Measurements from ENCODE around the gene SYTL1.
A peak's percentile ranks its signal among the peaks of the same experiment; 100 is the strongest.
"Not testable (repeated sequence)": the region's sequence is repeated elsewhere in the genome, so short reads cannot be mapped to it uniquely, and the experiment has no call there.

The SYTL1 gene

DNA sequence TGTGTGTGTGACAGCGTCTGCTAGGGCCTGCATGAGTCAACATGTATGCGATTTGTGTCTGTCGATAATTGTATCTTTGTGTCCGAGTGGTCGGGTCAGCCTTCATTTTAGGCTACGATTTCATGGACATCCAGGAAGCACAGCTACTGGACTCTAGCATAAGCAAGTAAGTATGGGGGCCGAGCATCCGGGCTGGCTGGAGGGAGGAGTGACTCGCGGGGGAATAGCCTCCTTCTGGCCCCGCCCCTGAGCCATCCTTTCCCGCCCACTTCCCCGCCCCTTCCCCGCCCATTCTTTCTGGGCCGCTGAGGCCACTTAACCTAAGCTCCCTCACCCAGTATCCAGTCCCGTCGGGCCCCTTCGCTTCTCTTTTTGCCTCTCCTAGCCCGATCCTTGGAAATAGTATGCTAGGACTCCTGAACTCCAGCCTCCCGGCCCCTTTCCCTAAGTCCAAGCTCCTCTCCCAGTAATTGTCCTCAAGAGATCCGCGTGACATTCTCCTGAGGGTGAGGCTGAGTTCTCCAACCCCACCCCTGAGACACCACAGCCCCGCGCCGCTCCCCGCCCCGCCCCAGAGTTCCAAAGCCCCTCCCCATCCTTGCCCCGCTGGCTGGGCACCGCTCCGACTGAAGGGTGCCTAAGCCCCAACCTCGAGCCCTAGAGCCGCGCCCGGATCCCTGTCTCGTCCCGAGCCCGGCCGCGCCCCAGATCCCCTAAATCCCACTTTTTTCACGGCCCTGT is 23.7 kb downstream of the SYTL1 start:
- peak; percentile 88 for DNase-seq

DNA sequence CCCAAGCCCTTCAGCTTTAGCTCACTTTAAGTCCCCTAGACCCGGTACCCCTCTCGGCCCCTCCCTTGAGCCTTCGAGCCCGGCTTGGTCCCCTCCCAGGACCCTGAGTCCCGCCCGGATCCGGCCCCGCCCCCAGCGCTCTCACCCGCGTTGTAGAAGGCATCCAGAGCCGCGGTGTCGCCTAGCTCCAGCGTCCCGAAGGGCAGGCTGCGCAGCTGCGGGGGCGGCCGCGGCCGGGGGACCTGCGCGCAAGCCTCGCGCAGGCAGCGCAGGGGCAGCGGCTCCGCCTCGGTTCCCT is 24.2 kb downstream of the SYTL1 start:
- DNase-seq: peak; percentile 80

DNA sequence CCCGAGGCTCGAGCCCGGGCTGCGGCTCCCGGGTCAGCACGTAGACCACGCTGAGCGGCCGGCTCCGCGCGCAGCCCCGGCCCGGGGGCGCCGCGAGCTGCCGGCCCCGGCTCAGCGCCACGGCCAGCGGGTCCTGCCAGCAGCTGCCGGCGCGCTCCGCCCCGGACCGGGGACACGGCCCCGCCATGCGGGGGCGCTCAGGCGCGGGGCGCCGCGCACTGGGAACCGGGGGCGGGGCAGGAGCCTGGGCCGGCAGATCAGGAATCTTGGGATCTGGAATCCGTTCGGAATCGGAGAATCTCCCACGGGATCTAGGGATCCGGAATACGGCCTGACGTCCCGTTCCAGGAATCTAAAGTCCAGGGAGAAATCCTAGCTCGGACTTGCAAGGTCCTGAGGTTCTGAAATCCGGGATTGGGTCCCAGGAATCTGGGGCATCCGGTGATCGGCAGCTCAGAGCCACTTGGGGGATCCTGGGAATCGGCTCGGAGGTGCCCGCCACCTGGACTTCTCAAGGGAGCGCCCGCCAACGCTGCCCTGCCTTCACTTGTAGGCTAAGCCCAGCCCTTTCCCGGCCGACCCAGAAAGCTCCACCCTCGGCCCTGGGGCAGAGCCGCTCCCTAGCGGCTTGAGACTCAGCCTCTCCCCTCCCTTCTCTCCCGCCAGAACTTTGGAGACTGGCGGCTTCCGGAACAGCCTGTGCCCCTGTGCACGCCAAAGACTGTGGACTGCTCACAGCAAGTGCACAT is 24.8 kb downstream of the SYTL1 start, which contains the start of gene MAP3K6:
Gene MAP3K6, minus strand, starts transcription at position 551 of the 749 bp plus-strand sequence. Its CDS starts 364 bp downstream, at position 187.
- peak; percentile 89 for DNase-seq

DNA sequence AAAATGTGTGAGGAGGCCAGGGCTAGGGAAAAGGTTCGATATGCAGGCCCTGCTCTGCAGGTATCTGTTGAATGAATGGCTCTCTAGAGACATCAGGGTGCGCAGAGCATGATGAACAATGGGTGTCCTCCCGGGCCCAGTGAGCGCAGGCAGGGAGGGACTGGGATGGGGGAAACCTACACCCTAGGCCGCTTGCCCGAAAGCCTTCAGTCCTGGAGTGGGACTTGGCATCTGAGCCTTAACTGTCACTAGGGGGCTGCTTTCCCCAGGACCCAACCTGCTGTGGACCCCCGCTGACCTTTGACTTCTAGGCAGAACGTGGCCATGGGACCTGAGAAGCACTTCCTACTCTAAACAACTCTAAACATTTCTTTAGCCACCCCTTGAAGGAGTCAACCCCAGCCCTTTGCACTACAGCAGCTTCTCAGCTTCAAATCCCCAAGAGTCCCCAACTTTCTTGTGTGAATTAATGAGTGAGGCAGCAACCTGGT is 25.4 kb downstream of the SYTL1 start:
- DNase-seq: no peak

DNA sequence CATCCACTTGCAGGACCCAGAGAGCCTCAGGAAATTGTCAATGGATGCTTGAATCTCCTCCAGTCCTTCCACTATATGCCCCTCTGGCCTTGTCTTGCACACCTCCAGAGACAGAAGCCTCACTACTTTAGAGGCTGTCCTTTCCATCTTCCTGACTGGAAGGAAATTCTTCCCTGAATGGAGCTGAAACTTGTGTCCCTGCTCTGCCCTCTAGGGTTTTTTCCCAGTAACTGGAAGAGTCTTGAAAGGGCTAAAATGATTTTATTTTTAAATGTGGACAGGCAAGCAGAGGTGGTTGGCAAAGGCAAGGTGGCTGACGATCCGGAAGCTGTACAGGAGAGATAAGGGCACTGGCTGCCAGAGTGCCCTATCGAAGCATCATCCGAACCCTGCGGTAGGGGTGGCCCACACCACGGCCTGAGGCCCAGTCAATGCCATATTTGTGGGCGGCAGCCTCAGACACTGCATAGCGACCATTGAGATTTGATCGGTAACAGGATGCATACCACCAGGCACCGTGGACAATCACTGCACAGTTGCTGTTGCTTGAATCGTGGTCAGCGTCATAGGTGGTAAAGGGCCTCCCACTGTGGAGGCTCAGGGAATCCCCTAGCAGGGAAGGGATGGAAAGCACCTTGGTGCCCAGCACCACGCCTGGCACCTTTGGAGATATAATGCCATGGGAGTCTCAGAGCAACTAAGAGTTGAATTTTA is 27.2 kb downstream of the SYTL1 start:
- DNase-seq: peak; percentile 95

DNA sequence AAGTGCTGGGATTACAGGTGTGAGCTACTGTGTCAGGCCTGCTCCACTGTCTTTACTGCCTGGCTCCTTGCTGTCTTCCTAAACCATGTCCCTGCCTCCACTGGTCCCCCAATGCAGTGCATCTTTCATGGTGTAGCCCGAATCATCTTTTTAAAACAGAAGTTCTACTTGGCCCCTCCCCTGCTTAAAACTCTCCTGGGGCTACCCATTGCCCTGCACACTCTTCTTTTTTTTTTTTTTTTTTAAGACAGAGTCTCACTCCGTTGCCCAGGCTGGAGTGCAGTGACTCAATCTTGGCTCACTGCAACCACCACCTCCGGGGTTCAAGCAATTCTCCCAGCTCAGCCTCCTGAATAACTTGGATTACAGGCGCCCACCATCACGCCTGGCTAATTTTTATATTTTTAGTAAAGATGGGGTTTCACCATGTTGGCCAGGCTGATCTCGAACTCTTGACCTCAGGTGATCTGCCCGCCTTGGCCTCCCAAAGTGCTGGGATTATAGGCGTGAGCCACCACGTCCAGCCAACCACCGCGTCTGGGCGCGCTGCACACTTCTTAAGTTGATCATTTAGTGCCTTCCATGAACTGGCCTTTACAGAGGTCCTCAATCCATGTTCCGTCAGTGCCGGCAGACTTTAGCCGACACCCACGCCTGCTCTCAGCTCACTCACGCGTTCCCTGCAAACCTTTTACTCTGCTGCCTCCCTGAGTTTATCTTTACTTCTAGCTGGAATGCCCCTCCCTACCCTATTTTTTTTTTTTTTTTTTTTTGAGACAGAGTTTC is 30.4 kb downstream of the SYTL1 start:
- DNase-seq: no peak

DNA sequence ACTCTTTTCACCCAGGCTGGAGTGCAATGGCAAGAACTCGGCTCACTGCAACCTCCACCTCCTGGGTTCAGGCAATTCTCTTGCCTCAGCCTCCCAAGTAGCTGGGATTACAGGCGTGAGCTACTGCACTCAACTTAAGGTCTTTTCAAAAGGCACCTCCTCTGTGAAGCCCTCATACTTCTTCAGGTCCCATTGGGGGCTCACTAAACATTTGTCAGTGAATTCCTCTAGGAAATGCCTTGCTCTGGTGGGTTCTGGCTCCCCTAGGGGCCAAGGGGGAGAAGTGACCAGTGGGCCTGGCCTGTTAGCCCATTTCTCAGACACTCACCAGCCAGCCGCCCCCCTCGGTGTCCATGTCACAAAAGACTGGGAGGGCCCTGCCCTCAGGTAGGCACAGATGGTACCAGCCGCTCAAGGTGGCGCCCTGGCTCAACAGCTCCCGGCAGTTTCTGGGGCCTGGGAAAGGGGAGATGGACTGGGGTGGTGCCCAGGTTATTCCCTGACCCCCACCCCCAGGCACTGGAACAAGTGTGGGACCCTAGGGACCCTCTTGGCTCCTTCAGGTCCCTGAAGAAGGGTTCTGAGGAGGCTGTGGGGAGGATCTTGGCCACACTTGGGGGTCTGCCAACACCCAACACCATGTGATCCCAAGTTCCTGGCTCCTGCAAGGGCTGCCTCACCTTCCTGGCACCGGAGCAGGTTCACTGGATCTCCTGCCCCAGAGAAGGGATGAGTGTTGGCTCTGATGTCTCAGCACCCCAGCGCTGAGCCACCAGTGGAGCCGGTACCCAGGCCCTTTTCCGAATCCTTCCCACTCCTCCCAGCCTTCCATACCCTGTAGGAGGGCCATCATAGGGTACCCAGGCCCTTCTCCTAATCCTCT is 31.2 kb downstream of the SYTL1 start:
- DNase-seq: peak; percentile 38

DNA sequence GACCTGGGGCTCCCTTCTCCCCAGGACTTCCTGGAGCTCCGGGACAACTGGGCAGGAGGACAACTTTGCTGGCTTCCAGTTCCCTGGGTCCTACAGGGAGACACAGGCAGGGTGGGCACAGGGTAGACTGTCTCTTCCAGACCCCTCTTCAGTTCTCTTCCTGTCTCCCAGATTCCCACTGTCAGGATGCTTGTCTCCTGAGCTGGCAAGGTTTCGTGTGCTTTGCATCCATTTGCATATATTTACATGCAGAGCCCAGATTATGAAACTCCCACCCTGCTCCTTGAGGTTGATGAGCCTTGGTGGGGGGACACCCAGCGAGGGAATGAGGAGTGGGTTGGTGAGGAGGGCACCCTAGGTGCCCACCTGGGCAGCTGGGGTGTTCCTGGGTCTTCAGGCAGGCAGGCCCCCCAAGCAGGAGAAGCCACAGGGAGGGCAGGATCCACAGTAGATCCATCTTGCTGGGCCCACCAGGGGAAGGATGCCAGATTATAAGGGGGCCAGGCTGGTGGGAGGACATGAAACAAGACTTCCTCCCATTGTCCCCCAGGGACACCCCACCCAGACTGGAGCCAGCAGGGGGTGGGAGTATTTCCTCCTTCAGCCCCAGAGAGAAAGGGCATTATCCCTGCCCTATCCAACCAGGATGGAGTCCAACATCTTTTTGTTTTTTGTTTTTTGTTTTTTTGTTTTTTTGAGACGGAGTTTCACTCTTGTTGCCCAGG is 32.7 kb downstream of the SYTL1 start, which contains the start of gene FCN3:
Gene FCN3, minus strand, starts transcription at position 463 of the 725 bp plus-strand sequence. Its CDS starts 6 bp downstream, at position 457.
- DNase-seq: no peak

DNA sequence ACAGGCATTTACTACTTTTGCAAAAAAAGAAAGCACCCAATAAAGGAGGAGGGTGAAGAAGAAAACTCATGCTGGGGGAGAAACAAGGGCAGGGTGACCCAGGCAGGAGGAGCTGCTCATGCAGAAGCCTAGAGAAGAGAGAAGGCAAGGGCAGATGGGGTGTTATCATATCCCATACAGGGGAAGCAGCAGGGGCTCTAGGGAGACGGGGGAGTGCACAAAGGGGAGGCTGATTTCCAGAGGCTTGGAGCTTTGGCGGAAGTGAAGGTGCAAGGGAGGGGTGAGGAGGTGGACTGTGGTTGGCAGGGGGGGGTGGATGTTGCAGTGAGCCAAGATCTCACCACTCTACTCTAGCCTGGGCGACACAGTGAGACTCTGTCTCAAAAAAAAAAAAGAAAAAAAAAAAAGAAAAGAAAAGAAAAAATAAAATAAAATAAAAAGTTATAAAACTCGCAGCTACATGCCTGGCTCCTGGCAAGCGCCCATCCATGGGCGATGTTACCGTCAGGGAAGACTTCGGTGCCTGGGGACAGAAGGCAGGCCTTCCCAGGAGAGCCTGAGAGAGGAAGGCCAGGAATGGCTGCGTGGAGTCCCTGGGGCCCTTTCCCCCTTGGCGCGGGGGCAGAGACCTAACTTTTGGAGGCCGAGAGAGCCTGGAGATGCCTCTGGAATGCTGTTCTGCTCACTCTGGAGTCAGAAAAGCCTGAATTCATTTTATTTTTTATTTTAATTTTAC is 36.1 kb downstream of the SYTL1 start:
- DNase-seq: no peak

DNA sequence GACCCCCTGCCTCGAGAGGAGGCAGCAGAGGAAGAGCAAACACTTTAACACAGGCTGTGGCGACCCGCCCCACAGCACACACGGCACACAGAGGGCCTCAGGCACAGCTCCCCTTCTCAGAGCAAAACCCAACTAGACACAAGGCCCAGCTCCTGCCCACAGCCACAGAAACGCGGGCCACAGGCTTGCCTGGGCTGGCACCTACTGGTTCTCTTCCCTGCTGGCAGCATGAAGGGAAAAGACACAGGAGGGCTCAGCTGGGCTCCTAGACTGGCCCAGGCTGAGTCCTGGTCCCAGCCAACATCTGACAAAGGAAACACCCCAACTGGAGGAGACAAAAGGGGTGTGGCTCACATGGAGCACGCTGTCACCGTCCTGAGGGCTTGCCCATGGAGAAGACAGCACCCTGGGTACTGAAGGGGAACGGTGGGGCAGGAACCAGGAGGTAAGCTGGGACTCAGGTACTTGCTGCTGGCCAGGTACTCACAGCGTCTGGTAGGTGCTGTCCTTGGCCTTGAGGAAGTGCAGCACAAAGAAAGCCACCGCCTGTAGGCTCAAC is 37.8 kb downstream of the SYTL1 start:
- no peak for DNase-seq

DNA sequence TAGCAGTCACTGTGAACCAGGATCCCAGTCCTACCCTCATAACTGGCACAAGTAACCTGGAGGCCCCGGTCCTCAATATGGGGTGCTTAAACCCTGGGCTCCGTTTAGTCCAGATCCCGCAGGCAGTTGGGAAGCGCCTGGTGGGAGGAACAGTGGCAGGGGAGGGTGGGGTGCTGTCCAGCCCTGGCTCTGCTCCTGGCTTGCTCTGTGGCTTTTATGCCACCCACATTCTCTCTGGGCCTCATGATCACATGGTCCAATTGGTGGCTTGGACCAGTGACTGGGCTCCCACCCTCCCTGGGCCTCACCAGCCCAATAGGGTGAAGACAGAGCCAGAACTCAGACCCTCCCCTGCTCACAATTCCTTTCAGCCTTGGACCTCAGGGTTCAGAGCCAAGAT is 38.4 kb downstream of the SYTL1 start:
- no peak for DNase-seq

DNA sequence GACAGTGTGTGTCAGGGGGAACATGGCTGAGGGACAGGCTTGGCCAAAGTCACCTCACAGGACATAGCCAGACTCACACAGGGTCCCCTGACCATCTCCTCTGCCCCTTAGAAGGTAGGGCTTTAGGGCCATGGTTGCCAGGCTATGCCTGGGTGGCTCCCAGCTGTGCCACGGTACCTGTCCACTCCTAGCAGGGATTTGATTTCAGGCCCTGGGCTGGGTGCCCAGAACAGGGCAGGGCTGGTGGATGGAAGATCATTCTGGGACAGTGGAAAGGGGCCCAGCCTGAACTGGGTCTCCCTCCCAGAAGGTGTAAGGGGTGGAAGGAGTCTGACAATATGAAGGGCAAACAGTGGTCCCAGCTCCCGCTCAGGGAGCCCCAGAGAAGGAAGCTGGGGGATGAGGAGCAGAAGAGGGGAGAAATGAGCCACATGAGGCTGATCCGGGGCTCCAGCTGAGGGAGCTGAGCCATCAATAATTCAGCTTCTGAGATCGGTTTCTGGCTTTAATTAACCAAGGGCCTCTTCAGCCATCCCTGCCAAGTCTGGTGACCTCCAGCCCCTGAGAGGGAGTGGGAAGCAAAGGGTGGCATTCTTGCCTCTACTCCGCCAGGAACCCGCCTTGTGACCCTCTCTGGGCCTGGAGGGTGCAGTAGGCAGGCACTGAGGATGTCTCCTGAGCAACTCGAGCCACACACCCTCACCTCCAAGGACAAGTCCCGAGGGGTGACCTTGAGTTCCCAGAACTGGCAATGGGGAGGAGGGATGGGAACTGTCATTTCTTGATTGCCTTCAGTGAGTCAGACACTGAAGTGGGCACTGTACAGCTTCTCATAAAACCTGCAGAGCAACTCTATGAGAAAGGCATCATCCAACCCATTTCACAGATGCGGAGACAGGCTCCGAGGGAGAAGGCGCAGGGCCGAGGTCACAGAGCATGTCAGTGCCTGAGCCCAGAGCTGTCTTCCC is 39.2 kb downstream of the SYTL1 start:
- DNase-seq: no peak

DNA sequence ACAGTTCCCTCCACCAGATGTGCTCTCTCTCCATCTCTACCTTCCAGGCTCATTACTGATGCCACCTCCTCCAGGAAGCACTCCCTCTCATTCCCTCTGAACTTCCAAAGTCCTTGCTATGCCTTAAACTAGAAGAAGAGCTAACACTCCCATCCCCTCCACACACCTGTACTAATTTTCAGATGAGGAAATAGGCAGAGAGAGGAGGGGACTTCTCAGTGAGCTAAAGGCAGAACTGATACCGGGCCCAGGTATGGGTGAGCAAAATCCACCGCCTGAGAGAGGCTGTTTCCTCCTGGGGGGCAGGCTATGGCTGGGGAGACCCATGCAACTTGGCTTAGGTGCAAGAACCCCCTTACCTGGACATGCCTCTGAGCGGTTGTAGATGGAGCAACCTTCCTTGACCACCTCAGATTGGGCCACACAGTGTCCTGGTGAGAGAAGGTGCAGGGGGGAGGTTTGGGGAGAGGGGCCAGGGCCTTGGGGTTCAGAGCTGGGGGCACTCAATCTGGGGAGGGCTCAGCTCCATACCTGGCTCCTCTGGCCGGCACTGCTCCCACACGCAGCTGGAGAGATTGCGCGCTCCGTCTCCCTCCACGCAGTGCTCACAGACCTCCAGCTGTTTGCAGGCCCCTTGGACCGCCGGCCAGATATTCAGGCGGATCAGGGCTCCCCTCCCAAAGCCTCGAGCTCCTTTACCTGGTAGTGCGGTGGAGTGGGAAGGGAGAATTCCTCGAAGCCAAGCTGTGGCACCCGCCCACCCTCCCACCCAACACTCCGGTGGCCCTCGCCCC is 40.3 kb downstream of the SYTL1 start:
- no peak for DNase-seq

DNA sequence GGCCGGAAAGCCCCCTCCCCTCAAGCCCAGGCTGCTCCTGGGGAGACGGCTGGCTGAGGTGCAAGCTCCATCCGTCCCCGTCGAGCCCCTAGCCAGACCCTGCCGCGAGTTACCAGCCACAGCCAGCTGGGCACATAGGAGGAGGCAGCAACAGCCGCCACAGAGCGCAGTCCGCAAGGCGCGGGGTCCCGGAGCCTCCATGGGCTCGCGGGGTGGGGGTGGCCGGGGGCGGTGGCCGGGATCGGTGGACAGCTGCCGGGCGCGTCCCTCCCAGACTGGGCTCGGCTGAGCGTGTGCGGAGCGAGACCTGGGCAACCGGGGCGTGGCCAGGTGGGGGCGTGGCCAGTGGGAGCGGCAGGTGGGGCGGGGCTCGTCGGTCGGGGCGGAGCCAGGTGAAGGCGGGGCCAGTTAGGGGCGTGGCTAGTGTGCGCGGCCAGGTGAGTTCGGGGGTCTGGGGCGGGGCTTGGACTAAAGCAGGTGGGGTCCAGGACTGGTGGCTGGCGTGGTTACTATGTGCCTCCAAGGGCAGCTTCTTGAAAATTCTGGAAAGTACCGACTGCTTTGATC is 41.3 kb downstream of the SYTL1 start, which contains the start of gene CD164L2:
Gene CD164L2, minus strand, starts transcription at position 295 of the 567 bp plus-strand sequence. Its CDS starts 94 bp downstream, at position 201.
- peak; percentile 37 for DNase-seq

DNA sequence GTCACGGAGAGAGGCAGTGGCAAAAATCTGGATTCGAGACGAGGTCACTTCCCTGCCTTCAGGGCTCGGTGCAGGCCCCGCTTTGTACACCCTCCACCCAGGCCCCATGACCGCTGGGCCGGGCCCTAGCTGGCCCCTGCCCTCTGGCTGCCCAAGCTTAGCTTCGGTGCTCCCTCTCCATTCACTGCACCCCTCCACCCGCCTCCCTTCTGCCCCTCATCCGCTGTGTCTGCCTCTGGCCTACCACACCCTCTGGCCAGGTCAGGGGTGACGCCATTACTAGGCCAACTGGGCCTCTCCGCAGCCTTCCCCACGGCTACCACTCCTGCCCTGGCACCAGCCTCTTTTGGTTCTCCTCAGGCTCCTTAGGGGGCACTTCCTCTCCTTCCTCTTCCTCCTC is 41.8 kb downstream of the SYTL1 start:
- DNase-seq: no peak

DNA sequence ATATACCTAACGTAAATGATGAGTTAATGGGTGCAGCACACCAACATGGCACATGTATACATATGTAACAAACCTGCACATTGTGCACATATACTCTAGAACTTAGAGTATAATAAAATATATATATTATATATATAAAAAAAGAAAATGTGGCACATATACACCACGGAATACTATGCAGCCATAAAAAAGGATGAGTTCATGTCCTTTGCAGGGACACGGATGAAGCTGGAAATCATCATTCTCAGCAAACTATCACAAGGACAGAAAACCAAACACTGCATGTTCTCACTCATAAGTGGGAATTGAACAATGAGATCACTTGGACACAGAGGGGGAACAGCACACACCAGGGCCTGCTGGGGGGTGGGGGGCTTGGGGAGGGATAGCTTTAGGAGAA is 43.0 kb downstream of the SYTL1 start:
- DNase-seq: not testable (repeated sequence)

DNA sequence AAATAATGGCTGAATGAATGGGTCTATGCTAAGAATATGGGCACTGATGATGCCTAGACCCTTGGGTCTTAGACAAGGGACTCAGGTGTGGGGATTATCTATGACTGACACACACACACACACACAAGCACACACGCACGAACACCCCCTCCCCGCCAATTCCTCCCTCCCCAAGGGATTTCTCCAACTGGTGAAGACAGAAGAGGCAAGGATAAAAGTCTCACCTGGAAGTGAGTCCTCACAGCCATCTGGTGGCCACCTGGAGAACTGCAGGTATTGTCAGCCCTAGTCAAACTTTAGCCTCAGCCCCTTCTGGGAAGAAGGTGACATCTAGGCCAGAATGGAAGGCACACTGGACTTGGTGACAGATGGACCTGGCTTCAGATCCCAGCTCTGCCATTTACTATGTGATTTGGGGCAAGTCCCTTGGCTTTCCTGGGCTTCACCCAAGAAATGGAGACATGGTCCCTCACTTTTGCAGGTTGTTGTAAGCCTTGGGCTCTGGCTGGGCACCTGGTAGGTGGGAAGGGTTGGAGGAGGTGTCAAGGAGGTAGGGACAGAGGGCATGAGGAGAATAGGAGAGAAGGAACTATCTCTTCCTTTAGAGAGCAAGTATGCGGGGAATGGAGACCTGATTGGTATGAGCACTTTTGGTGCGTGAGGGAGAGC is 46.6 kb downstream of the SYTL1 start:
- peak; percentile 74 for DNase-seq
